Peyer's patch (tissue), 4 donors: Measurements from ENCODE around the gene USH1C. TPM values are rescaled to one million over a fixed set of nuclear protein-coding genes. Genes with fewer than 3 reads are reported as not detected.

Experiments used
- DNase-seq, 3 donors: peaks; one replicate each; pipeline ENCODE4 v3.0.0-alpha.2; 2017 to 2019
- H3K27ac ChIP-seq, 4 donors: fragments of 200-600 bp; sonication (generic); one replicate each; pipeline ENCODE4 v1.5.1; 2016 to 2019
- H3K27me3 ChIP-seq, 2 donors: fragments of 200-600 bp; sonication (generic); one replicate each; pipeline ENCODE4 v1.5.1; 2019
- H3K36me3 ChIP-seq, 3 donors: fragments of 200-600 bp; sonication (generic); one replicate each; pipeline ENCODE4 v1.5.1; 2016 to 2019
- H3K4me1 ChIP-seq, 4 donors: fragments of 200-600 bp; sonication (generic); one replicate each; pipeline ENCODE4 v1.5.1; 2016 to 2019
- H3K4me3 ChIP-seq, 4 donors: fragments of 200-600 bp; sonication (generic); 1 replicate in 3 of 4; 2 replicates in 1 of 4; pipeline ENCODE4 v1.5.1; 2016 to 2019; ENCODE audit warnings: mild to moderate bottlenecking in 1 of 4
- H3K9me3 ChIP-seq, 4 donors: fragments of 200-600 bp; sonication (generic); one replicate each; pipeline ENCODE4 v1.5.1; 2016 to 2019; ENCODE audit warnings: mild to moderate bottlenecking in 1 of 4
- CTCF ChIP-seq, 6 experiments: fragments of 450-650 bp in 4 of 6; fragments of 200-600 bp in 2 of 6; sonication (generic) in 1 of 6; IDR thresholded peaks; one replicate each; pipeline ENCODE4 v1.5.1; 2017 to 2019; ENCODE audit warnings: antibody characterized with exemption in 6 of 6, mild to moderate bottlenecking in 3 of 6, moderate library complexity in 1 of 6
- POLR2A ChIP-seq, 2 donors: fragments of 450-650 bp; IDR thresholded peaks; one replicate each; pipeline ENCODE4 v1.5.1; 2017; ENCODE audit warnings: antibody characterized with exemption in 2 of 2, mild to moderate bottlenecking in 2 of 2, moderate library complexity in 2 of 2
- total RNA-seq, 4 donors: library from RNA; depleted of rRNA; stranded (reverse); fragments of >200 nt; gene quantifications; one replicate each; pipeline ENCODE4 v1.1.0, GENCODE V29; 2016

Gene USH1C
- total RNA-seq, 4 donors from 2014 or later: 90.8 to 302 (median 245) TPM

- Histone ChIP-seq H3K27ac (no peak overlapping the region), H3K4me1 (no peaks in the 10 kb centered on the region), H3K9me3 (no peaks in the 10 kb centered on the region), H3K27me3 (no peaks in the 10 kb centered on the region), H3K4me3 (no peak overlapping the region), H3K36me3 (no peaks in the 10 kb centered on the region)
- no peak for TF ChIP-seq CTCF (IDR thresholded peaks at IDR 0.05)
- no peak for TF ChIP-seq POLR2A (IDR thresholded peaks at IDR 0.05)
- DNase-seq: peak in 1 of 3 donors; percentile 0
Observed at GRCh38 chr11:17573526-17573925, 29.3 kb upstream of the USH1C start.

GRCh38 chr11:17572791-17573460, 28.7 kb upstream of the USH1C start:
- TF ChIP-seq POLR2A (IDR thresholded peaks at IDR 0.05) (no peak), CTCF (IDR thresholded peaks at IDR 0.05) (no peak)
- Histone ChIP-seq H3K4me1 (no peaks in the 10 kb centered on the region), H3K36me3 (no peaks in the 10 kb centered on the region), H3K4me3 (no peak overlapping the region), H3K27ac (no peak overlapping the region), H3K27me3 (no peaks in the 10 kb centered on the region), H3K9me3 (no peaks in the 10 kb centered on the region)
- peak in 1 of 3 donors; percentile 6 for DNase-seq

GRCh38 chr11:17572359-17572690, 28.1 kb upstream of the USH1C start:
- Histone ChIP-seq H3K4me1 (no peaks in the 10 kb centered on the region), H3K36me3 (no peaks in the 10 kb centered on the region), H3K27me3 (no peaks in the 10 kb centered on the region), H3K9me3 (no peaks in the 10 kb centered on the region), H3K27ac (no peak overlapping the region), H3K4me3 (no peak overlapping the region)
- TF ChIP-seq CTCF (IDR thresholded peaks at IDR 0.05) (no peak), POLR2A (IDR thresholded peaks at IDR 0.05) (no peak)
- DNase-seq: peak in 1 of 3 donors; percentile 10

GRCh38 chr11:17571431-17572358, 27.5 kb upstream of the USH1C start:
- Histone ChIP-seq H3K4me3 (no peak overlapping the region), H3K36me3 (no peaks in the 10 kb centered on the region), H3K4me1 (no peaks in the 10 kb centered on the region), H3K27ac (no peak overlapping the region), H3K9me3 (no peaks in the 10 kb centered on the region), H3K27me3 (no peaks in the 10 kb centered on the region)
- DNase-seq: peak in 1 of 3 donors; percentile 13
- TF ChIP-seq CTCF (IDR thresholded peaks at IDR 0.05) (no peak), POLR2A (IDR thresholded peaks at IDR 0.05) (no peak)

- Histone ChIP-seq H3K36me3 (no peaks in the 10 kb centered on the region), H3K27ac (no peak overlapping the region), H3K4me3 (no peak overlapping the region), H3K4me1 (no peaks in the 10 kb centered on the region), H3K9me3 (no peaks in the 10 kb centered on the region), H3K27me3 (no peaks in the 10 kb centered on the region)
- peak in 1 of 3 donors; percentile 9 for DNase-seq
- TF ChIP-seq POLR2A (IDR thresholded peaks at IDR 0.05) (no peak), CTCF (IDR thresholded peaks at IDR 0.05) (no peak)
Observed at GRCh38 chr11:17570034-17570433, 25.8 kb upstream of the USH1C start.
